Spinal cord (tissue), 10 donors: ENCODE measurements around the gene PITPNC1. TPM values are rescaled to one million over a fixed set of nuclear protein-coding genes. Genes with fewer than 3 reads are reported as not detected.

ENCODE experiments used
- DNase-seq, 6 donors: peaks; one replicate each; pipeline versions ENCODE4 v3.0.0 to v3.0.0-alpha.2; 2013 to 2015; ENCODE audit warnings: low spot score in 6 of 6, low read depth in 4 of 6
- H3K27ac ChIP-seq: one replicate; pipeline ENCODE4 v1.5.1; 2013; ENCODE audit warnings: low read depth, low read length, control low read depth
- H3K27me3 ChIP-seq: one replicate; pipeline ENCODE4 v1.6.1; 2013; ENCODE audit warnings: low read length; ENCODE audit not compliant: control insufficient read depth, insufficient read depth
- H3K36me3 ChIP-seq: one replicate; pipeline ENCODE4 v1.6.1; 2013; ENCODE audit warnings: low read length; ENCODE audit not compliant: control insufficient read depth, insufficient read depth
- H3K4me1 ChIP-seq: one replicate; pipeline ENCODE4 v1.6.1; 2013; ENCODE audit warnings: low read length; ENCODE audit not compliant: control insufficient read depth, insufficient read depth
- H3K4me3 ChIP-seq: one replicate; pipeline ENCODE4 v1.5.1; 2013; ENCODE audit warnings: low read depth, low read length, control low read depth
- H3K9me3 ChIP-seq: one replicate; pipeline ENCODE4 v1.6.1; 2013; ENCODE audit warnings: low read length; ENCODE audit not compliant: control insufficient read depth, insufficient read depth
- WGBS: methylation state at CpG from one replicate; pipeline ENCODE4 v1.1.5; 2013; ENCODE audit warnings: missing lambda C conversion rate; ENCODE audit not compliant: insufficient coverage; 5-methylcytosine and 5-hydroxymethylcytosine counted together
- polyA plus RNA-seq, 2 donors: library from polyadenylated mRNA; unstranded; fragments of 120-200 nt; gene quantifications; one replicate each; pipeline ENCODE4 v1.2.1, GENCODE V29; 2013; ENCODE audit not compliant: insufficient read length in 2 of 2
- total RNA-seq, 2 donors: library from RNA; depleted of rRNA in 1 of 2; stranded (reverse); fragments of 120-200 nt in 1 of 2; fragments of >200 nt in 1 of 2; gene quantifications; one replicate each; pipeline versions ENCODE4 v1.2.3 to v1.2.4, GENCODE V29; 2013 to 2014
- donor health status: healthy.

PITPNC1 gene
- total and polyA plus RNA-seq, 4 donors, result 34.5 to 71.1 (median 60.8) TPM

DNA sequence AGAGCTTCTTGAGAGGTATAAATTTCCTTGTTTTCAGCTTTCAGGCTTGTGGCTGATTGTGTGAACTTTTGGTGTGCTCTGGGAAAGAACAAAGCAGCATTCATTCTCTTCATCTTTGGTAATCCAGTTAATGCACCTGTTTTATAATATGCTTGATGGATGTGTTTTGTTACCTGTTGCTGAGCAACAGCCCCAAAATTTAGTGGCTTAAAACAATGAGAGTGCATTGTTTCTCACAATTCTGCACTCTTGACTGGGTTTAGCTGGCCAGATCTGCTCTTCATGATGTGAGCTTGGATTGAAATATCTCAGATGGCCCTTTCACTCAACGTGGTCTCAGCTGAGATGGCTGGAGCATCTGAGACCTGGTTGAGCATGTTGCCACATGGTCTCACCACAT lies 281.9 kb downstream of the PITPNC1 start:
- no peaks in the 10 kb centered on the region for H3K4me1 ChIP-seq
- no peaks in the 10 kb centered on the region for H3K27me3 ChIP-seq
- WGBS, result 91% methylated on average over 1 of the region's 1 CpG
- H3K9me3 ChIP-seq, result peaks cover 7% of the 10 kb centered on the region
- H3K27ac ChIP-seq, result no peak overlapping the region
- H3K36me3 ChIP-seq, result peaks cover 5% of the 10 kb centered on the region
- no peak for DNase-seq
- no peak overlapping the region for H3K4me3 ChIP-seq

DNA sequence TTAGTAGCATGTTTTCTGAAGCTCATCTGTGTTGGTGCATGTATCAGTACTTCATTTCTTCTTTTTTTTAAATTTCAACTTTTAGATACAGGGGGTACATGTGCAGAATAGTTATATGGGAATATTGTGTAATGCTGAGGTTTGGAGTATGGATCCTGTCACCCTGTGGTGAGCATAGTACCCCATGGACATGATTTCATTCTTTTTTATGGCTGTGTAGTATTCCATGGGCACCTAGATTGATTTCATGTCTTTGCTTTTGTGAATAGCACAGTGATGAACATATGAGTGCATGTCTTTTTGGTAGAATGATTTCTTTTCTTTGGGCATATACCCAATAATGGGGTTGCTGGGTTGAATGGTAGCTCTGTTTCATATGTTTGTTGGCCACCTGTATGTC lies 285.6 kb downstream of the PITPNC1 start:
- H3K36me3 ChIP-seq, result peaks cover 5% of the 10 kb centered on the region

DNA sequence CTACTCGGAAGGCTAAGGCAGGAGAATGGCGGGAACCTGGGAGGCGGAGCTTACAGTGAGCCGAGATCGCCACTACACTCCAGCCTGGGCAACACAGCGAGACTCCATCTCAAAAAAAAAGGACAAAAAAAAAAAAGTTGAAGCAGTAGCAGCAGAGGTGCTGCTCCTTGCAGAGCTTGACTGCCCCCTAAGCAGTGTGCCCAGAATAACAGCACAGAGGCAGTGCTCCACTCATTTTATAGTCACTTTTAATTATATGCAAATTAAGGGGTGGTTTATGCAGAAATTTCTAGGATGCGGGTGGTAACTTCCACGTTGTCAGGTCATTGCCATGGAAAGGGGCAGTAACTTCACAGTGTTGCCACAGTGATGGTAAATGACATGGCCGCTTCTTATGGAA lies 286.4 kb downstream of the PITPNC1 start:
- Histone ChIP-seq H3K27ac (no peak overlapping the region), H3K4me3 (no peak overlapping the region), H3K36me3 (peaks cover 5% of the 10 kb centered on the region), H3K9me3 (peaks cover 1% of the 10 kb centered on the region), H3K27me3 (no peaks in the 10 kb centered on the region), H3K4me1 (peaks cover 12% of the 10 kb centered on the region)
- 75% methylated on average over 9 of the region's 9 CpGs for WGBS
- no peak for DNase-seq

More for the DNA sequence above, 285.6 kb downstream of the PITPNC1 start:
- Histone ChIP-seq H3K4me3 (no peak overlapping the region), H3K9me3 (peaks cover 7% of the 10 kb centered on the region), H3K27me3 (no peaks in the 10 kb centered on the region), H3K27ac (no peak overlapping the region), H3K4me1 (peaks cover 12% of the 10 kb centered on the region)
- no peak for DNase-seq

DNA sequence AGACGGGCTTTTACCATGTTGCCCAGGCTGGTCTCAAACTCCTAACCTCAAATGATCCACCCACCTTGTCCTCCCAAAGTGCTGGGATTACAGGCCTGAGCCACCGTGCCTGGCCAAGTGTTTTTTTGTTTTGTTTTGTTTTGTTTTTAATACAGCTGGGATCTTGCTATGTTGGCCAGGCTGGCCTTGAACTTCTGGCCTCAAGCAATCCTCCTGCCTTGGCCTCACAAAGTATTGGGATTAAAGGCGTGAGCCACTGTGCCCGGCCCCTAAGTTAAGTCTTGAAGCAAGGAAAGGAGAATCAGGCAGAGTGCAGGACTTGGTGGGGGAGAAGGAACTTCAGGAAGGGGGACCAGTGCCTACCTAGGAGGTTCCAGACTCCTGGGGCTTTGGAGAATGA lies 288.9 kb downstream of the PITPNC1 start:
- Histone ChIP-seq H3K27ac (no peak overlapping the region), H3K27me3 (no peaks in the 10 kb centered on the region), H3K9me3 (no peaks in the 10 kb centered on the region), H3K4me3 (no peak overlapping the region), H3K36me3 (peaks cover 11% of the 10 kb centered on the region), H3K4me1 (peaks cover 14% of the 10 kb centered on the region)
- DNase-seq, result no peak
- 95% methylated on average over 2 of the region's 4 CpGs for WGBS

DNA sequence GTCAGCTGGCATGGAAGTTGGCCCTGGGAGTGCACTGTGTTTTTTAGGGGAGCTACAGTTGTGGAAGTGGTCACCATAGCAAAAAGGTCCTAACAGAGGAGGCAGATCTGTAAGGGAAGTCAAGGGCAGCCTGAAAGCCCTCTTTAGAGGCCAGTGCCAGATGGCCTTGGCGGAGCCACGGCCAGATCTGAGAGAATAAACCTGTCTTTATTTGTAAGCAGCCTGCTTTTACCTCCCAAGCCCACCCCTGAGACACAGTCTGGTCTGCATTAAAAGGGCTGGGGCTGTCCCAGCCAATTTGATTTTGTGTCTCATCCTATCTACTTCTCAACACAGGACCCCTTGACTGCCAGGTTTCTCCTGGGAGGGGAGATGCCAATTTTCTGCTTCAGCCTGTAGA lies 289.6 kb downstream of the PITPNC1 start:
- no peaks in the 10 kb centered on the region for H3K9me3 ChIP-seq
- no peak overlapping the region for H3K4me3 ChIP-seq
- peaks cover 6% of the 10 kb centered on the region for H3K36me3 ChIP-seq
- DNase-seq, result peak in 1 of 6 donors; percentile 10
- peaks cover 15% of the 10 kb centered on the region for H3K4me1 ChIP-seq
- no peak overlapping the region for H3K27ac ChIP-seq
- H3K27me3 ChIP-seq, result no peaks in the 10 kb centered on the region
- 64% methylated on average over 2 of the region's 2 CpGs for WGBS

DNA sequence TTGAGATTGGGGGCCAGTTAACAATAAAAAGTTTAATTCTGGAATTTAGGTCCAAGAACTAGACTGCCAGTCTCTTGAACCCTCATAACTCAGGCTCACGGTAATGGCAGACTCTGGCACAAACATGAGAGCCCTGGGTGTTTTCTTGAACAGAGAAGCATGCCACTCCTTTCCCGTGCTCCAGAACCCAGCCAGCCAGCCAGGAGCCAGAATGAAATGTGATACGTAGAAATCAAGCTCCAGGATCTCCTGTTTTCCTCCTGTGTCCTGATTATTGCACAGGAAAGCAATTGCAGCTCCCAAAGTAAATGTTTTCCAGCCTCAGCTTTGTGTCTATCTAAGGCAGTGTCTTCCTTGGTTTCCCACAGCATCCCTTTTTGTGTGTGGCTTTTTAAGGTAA lies 294.4 kb downstream of the PITPNC1 start:
- WGBS, result 67% methylated on average over 1 of the region's 3 CpGs

DNA sequence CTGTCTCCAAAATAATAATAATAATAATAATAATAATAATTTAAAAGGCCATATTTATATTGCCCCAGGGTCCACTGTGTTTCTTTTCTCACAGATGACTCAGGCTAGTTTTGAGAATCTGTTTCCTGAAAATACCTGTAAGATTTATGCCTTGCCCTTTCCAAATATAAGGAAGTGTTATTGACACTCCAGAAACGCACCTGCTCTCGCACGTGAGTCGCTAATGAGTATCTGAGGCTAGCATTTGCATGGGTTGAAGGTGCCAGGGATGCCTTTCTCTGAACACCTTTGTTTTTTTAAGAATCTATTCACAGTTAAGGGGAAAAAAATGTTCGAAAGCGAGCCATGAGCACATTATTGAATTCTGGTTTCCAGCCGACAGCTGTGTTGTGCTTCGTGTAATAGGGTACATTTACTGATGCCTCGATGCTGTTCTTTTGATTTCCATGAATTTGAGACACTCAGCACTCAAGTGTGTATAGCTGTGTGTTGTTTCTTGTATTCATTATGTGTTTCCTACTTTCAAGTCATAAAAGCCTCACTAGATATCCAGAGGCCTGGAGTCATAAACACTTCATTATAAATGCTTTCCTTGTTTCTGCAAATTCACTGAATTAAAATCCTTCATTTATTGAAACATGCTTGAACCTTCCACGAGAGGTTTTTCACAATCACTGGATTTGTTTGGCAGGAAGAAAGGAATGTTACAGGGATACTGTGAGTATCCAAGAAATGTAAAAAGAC lies 295.7 kb downstream of the PITPNC1 start:
- 54% methylated on average over 8 of the region's 10 CpGs for WGBS
- Histone ChIP-seq H3K36me3 (peaks cover 6% of the 10 kb centered on the region), H3K9me3 (no peaks in the 10 kb centered on the region), H3K27me3 (no peaks in the 10 kb centered on the region), H3K4me1 (peaks cover 13% of the 10 kb centered on the region), H3K4me3 (no peak overlapping the region), H3K27ac (peak overlapping the region; percentile 74)
- DNase-seq, result peak in 2 of 6 donors; percentile 41 to 51

More for the DNA sequence above, 294.4 kb downstream of the PITPNC1 start:
- no peak overlapping the region for H3K4me3 ChIP-seq
- peaks cover 16% of the 10 kb centered on the region for H3K4me1 ChIP-seq
- DNase-seq, result no peak
- H3K27ac ChIP-seq, result no peak overlapping the region
- no peaks in the 10 kb centered on the region for H3K9me3 ChIP-seq
- H3K27me3 ChIP-seq, result no peaks in the 10 kb centered on the region
- peaks cover 6% of the 10 kb centered on the region for H3K36me3 ChIP-seq

DNA sequence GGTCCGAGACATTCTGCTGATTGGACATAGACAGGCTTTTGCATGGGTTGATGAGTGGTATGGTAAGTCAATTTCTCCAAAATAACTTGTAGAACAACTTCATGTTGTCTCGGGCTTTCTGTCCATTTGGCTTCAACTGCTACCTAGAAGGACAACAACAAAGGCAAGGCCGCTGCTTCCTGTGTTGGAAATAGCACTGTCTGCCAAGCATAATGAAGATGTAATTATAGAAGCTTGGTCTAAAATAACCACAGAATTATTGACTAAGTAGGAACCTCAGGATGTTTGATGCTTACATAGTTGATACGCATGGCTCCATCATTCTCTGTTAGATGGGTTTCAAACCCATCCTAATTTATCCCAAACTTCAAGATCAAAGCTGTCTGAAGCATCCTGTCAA lies 298.4 kb downstream of the PITPNC1 start:
- Histone ChIP-seq H3K27ac (no peak overlapping the region), H3K4me1 (peaks cover 26% of the 10 kb centered on the region), H3K9me3 (no peaks in the 10 kb centered on the region), H3K36me3 (no peaks in the 10 kb centered on the region), H3K27me3 (no peaks in the 10 kb centered on the region), H3K4me3 (no peak overlapping the region)
- DNase-seq, result no peak
- WGBS, result 83% methylated on average over 2 of the region's 4 CpGs

DNA sequence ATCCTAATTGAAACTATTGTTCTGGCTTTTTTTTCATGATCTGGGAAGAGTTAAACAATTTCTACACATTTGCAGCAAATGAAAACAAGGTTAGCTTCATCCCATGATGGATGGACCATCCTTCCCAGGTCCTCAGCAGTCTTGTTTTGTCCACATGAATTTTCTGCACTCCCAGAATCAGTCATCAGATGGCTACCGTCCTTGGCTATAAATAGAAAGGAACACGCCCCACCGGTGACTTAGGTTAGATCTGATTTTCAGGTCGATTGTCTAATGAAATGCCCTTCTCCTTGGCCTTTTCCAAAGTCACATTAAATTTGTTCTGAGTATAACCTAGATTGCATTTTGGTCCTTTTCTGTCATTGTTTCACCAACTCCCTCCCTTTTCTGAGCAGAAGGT lies 299.2 kb downstream of the PITPNC1 start:
- Histone ChIP-seq H3K4me3 (no peak overlapping the region), H3K36me3 (no peaks in the 10 kb centered on the region), H3K27me3 (no peaks in the 10 kb centered on the region), H3K9me3 (no peaks in the 10 kb centered on the region), H3K4me1 (peaks cover 23% of the 10 kb centered on the region), H3K27ac (no peak overlapping the region)
- 87% methylated on average over 3 of the region's 4 CpGs for WGBS
- no peak for DNase-seq

DNA sequence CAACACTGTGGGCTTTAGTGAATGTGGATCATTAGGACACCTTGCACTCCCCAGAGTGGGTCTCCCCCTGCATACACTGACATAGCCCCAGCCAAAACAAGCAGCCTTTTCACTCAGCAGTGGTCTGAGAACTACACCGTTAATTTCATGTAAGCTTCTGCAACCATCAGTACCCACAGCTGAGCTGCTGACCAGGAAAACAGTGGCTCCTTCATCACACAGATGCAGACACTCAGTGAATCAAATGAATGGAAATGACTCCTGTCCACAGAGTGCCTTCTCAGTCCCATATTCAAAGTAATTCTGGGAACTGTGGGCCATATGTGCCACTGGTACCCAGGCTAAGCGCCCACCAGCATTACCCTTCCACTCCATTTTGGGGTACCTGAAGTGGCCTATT lies 301.3 kb downstream of the PITPNC1 start:
- H3K27ac ChIP-seq, result no peak overlapping the region
- DNase-seq, result peak in 2 of 6 donors; percentile 52 to 54
- H3K9me3 ChIP-seq, result no peaks in the 10 kb centered on the region
- no peaks in the 10 kb centered on the region for H3K36me3 ChIP-seq
- peaks cover 3% of the 10 kb centered on the region for H3K27me3 ChIP-seq
- 30% methylated on average over 1 of the region's 2 CpGs for WGBS
- no peak overlapping the region for H3K4me3 ChIP-seq
- H3K4me1 ChIP-seq, result peaks cover 20% of the 10 kb centered on the region
